GM12875 (cell line): ENCODE data around the gene GAMT.
"Not testable (repeated sequence)": the region's sequence is repeated elsewhere in the genome, so short reads cannot be mapped to it uniquely, and the experiment has no call there.

ENCODE experiments used
- H3K4me3 ChIP-seq: one replicate; pipeline ENCODE4 v1.5.1; 2011; ENCODE audit warnings: low read depth, low read length, control low read depth
- TF ChIP-seq, protein P1 (sequence below): IDR thresholded peaks from 2 replicates; pipeline ENCODE4 v1.5.1; 2011; ENCODE audit warnings: low read depth, mild to moderate bottlenecking, control low read depth, inconsistent platforms, low read length, moderate library complexity, borderline replicate concordance; ENCODE audit not compliant: insufficient read depth

GAMT gene

DNA sequence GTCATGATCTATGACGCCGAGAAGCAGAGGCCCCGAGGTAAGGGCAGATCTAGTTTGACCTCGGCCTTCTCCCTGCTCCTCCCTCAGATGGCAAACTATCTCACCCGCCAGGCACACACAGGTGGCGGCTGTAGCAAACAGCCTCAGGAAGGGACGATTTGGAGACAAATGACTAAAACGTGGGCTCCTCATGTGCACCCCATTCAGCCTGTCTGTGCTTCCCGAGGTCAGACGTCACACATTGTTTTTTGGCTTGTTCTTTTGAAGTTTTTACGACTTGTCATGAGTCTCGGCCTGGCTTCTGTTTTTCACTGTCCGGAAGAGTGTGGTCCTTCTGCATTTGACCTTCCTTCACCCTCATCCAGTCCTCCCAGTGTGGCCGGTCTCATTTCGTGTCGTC is 21.0 kb upstream of the GAMT start:
- no peak overlapping the region for H3K4me3 ChIP-seq
- TF ChIP-seq, protein P1, sequence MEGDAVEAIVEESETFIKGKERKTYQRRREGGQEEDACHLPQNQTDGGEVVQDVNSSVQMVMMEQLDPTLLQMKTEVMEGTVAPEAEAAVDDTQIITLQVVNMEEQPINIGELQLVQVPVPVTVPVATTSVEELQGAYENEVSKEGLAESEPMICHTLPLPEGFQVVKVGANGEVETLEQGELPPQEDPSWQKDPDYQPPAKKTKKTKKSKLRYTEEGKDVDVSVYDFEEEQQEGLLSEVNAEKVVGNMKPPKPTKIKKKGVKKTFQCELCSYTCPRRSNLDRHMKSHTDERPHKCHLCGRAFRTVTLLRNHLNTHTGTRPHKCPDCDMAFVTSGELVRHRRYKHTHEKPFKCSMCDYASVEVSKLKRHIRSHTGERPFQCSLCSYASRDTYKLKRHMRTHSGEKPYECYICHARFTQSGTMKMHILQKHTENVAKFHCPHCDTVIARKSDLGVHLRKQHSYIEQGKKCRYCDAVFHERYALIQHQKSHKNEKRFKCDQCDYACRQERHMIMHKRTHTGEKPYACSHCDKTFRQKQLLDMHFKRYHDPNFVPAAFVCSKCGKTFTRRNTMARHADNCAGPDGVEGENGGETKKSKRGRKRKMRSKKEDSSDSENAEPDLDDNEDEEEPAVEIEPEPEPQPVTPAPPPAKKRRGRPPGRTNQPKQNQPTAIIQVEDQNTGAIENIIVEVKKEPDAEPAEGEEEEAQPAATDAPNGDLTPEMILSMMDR, result no peak

DNA sequence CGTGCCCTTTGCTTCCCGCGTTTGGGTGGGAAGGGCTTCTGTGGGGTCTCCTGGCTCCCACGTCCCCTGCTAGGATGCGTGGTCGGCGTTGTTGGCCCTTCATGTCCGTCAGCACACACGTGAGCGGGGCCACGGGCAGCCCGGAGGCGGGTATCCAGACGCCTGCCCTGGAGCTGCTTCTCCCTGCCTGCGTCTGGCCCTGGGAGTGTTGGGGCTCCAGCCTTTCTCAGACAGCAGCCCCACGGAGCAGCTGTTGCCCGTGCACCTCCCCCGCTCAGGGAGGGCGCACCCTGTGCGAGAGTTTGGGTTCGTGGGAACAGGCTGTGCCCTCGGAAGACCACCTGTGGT is 20.6 kb upstream of the GAMT start:
- TF ChIP-seq, protein P1, result no peak
- no peak overlapping the region for H3K4me3 ChIP-seq

DNA sequence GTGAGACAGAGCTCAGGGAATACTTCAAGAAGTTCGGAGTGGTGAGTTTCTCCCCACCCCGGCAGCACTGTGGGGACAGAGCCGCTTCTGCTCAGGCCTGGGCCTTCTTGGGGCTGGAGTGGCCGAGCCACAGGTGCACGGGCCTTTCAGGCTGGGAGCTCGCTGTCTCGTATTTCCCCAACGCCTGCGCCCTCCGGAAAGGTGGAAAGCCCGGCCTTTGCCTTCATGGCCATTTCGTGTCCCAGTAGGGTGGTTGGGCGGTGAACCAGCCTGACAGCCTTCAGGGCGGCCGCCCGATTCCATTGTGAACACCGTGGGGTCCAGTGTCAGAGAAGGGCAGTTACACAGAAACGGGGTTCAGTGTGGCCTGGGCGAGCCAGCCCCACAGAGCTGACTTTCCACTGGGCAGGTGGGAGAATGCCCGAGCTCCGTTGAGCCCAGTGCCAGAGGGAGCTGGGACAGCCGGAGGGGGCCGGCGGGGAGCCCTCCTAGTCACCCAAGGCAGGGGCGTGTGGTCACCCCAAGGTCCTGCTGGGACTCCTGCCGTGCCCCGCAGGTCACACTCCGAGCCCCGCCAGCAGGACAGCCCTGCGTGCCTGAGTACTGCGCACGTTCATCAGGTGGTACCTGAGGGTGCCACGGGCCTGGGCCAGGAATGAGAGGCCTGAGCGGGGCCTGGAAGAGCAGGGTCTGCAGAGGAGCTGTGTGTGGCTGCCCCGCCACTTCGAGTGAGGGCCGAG is 20.0 kb upstream of the GAMT start:
- H3K4me3 ChIP-seq, result no peak overlapping the region
- TF ChIP-seq, protein P1, result no peak

DNA sequence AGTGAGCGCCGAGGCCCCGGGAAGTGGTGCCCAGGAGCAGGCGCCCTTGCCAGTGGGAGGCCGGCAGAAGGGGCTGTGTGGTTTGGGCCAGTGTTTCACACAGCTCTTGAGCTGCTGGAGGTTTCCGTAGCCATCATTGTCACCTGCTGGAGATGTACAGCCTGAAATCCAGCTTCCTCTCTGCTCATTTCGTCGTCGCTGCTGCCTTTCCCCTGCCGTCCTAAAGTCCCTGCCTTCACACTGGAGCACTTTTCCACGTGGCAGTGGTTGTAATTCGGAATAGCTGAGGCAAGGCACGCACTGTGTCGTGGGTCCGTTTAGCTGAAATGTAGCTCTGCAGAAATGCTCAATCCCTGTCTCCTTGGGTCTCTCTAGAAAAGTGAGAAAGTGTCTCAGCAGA is 19.2 kb upstream of the GAMT start:
- TF ChIP-seq, protein P1, result no peak
- no peak overlapping the region for H3K4me3 ChIP-seq

DNA sequence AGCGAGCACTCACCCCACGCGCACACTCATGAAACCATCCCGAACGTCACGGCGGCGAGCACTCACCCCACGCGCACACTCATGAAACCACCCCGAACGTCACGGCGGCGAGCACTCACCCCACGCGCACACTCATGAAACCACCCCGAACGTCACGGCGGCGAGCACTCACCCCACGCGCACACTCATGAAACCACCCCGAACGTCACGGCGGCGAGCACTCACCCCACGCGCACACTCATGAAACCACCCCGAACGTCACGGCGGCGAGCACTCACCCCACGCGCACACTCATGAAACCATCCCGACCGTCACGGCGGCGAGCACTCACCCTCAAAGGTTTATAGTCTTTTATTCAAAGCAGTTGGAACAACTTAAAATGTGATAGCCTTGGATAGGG is 18.7 kb upstream of the GAMT start:
- not testable (repeated sequence) for H3K4me3 ChIP-seq

DNA sequence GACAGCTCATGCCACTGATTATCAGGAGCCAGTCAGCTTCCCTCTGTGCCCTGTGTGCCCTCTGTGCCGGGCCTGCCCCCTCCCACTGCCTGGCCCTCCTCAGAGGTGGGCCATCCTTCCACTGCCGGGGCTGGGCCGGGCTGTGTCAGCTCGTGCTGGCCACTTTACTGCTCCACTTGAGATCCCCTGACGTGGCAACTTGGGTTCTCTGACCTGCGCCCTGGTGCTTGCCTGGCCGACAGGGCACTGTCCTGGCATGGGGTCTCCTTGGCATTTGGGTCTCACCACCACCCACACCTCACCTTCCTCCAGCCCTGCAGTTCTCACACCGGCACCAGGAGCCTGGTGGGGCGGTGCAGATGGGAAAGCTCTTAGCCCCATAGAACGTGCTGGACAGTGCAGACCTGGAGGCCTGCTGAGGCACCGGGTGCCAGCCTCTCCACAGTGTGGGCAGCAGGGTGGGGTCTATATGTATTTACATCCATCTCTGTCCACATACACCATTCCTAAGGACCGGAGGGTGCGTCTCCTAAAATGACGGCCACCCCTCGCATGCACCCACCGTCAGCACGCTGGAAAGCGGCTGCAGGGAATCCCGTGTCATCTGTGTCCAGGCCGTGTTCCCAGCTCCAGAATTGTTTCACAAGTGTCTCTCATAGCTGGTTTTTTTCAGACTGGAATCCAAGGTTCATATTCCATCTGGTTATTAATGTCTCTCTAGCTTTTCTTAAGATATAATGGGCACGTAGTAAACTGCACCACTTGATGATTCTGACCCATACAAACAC is 17.8 kb upstream of the GAMT start:
- H3K4me3 ChIP-seq, result no peak overlapping the region
- TF ChIP-seq, protein P1, result no peak

DNA sequence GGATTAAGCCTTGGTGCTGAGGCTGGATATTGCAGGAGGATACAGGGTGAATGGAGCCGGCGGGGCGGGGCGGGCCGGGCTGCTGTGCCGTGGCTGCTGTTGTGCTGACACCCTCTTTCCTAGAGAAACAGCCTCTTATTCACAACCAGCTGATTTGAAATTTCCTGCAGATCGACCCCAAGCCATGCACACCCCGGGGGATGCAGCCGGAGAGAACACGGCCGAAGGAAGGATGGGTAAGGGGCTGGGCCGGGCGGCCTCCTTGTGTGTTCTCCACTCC is 17.1 kb upstream of the GAMT start:
- TF ChIP-seq, protein P1, result no peak

More for the DNA sequence above, 17.1 kb upstream of the GAMT start:
- no peak overlapping the region for H3K4me3 ChIP-seq
